DOHH2 (cell line): ENCODE data around the gene BRMS1L.

Experiments used
- H3F3A ChIP-seq: fragments of 200-600 bp; sonication (generic), shearing (Covaris generic); 2 replicates; pipeline ENCODE4 v1.6.0; 2016; ENCODE audit warnings: antibody characterized with exemption, mild to moderate bottlenecking; ENCODE audit not compliant: control insufficient read depth, insufficient read depth
- H3K27ac ChIP-seq: fragments of 200-600 bp; sonication (generic); 2 replicates; pipeline ENCODE4 v1.5.1; 2014; ENCODE audit warnings: low read depth, mild to moderate bottlenecking, low read length, moderate library complexity
- H3K27me3 ChIP-seq: fragments of 200-600 bp; sonication (generic); 2 replicates; pipeline ENCODE4 v1.6.1; 2014; ENCODE audit warnings: mild to moderate bottlenecking, low read length, mixed read lengths; ENCODE audit not compliant: control insufficient read depth
- H3K36me3 ChIP-seq: fragments of 200-600 bp; sonication (generic); 2 replicates; pipeline ENCODE4 v1.6.1; 2014; ENCODE audit warnings: mild to moderate bottlenecking, low read length, moderate library complexity, mixed read lengths; ENCODE audit not compliant: control insufficient read depth
- H3K4me1 ChIP-seq: fragments of 200-600 bp; sonication (generic); 2 replicates; pipeline ENCODE4 v1.6.1; 2014; ENCODE audit warnings: mild to moderate bottlenecking, low read length, mixed read lengths; ENCODE audit not compliant: control insufficient read depth
- H3K4me2 ChIP-seq: fragments of 200-600 bp; sonication (generic); 2 replicates; pipeline ENCODE4 v1.6.0; 2014; ENCODE audit warnings: mild to moderate bottlenecking, low read length, moderate library complexity
- H3K4me3 ChIP-seq: fragments of 200-600 bp; sonication (generic); 2 replicates; pipeline ENCODE4 v1.5.1; 2014; ENCODE audit warnings: mild to moderate bottlenecking, low read length, mixed read lengths
- H3K79me2 ChIP-seq: fragments of 200-600 bp; sonication (generic); 2 replicates; pipeline ENCODE4 v1.6.1; 2014; ENCODE audit warnings: mild to moderate bottlenecking, low read length, mixed read lengths; ENCODE audit not compliant: control insufficient read depth
- H3K9me2 ChIP-seq: fragments of 200-600 bp; sonication (generic); replicated peaks from 2 replicates; pipeline ENCODE4 v1.6.1; 2014; ENCODE audit warnings: mild to moderate bottlenecking, low read length, mixed read lengths; ENCODE audit not compliant: control insufficient read depth
- H3K9me3 ChIP-seq: fragments of 200-600 bp; sonication (generic); 2 replicates; pipeline ENCODE4 v1.6.1; 2014; ENCODE audit warnings: antibody characterized with exemption, low read length, mixed read lengths; ENCODE audit not compliant: control insufficient read depth, insufficient read depth
- H4K20me1 ChIP-seq: fragments of 200-600 bp; sonication (generic); 2 replicates; pipeline ENCODE4 v1.6.0; 2014; ENCODE audit warnings: low read depth, mild to moderate bottlenecking, antibody characterized with exemption, low read length, moderate library complexity; ENCODE audit not compliant: control insufficient read depth, insufficient read depth
- CTCF ChIP-seq: fragments of 200-600 bp; sonication (generic); IDR thresholded peaks from one replicate; pipeline ENCODE4 v1.5.1; 2014; ENCODE audit warnings: antibody characterized with exemption, mild to moderate bottlenecking, low read depth, low read length; ENCODE audit not compliant: poor library complexity, severe bottlenecking
- EZH2phosphoT487 ChIP-seq: fragments of 200-600 bp; sonication (generic); IDR thresholded peaks from 2 replicates; pipeline ENCODE4 v1.6.1; 2017; ENCODE audit warnings: borderline replicate concordance, mild to moderate bottlenecking, antibody characterized with exemption, low read length, moderate library complexity, mixed read lengths

BRMS1L gene

GRCh38 chr14:35858521-35859209 lies 32.5 kb downstream of the BRMS1L start:
- H3K9me3 ChIP-seq = no peaks in the 10 kb centered on the region
- no peaks in the 10 kb centered on the region; the same call in 1 of the 2 replicates for H3K79me2 ChIP-seq
- H3K4me1 ChIP-seq = peaks cover 34% of the 10 kb centered on the region
- no peaks in the 10 kb centered on the region for H3K27me3 ChIP-seq
- no peak overlapping the region for H3K4me3 ChIP-seq
- H3F3A ChIP-seq = peaks cover 12% of the 10 kb centered on the region
- no peaks in the 10 kb centered on the region for H4K20me1 ChIP-seq
- H3K9me2 ChIP-seq = no peaks in the 10 kb centered on the region
- H3K4me2 ChIP-seq = no peak overlapping the region
- no peak overlapping the region for H3K27ac ChIP-seq
- no peak for TF ChIP-seq CTCF
- TF ChIP-seq EZH2phosphoT487 = no peak
- peaks cover 19% of the 10 kb centered on the region for H3K36me3 ChIP-seq

- Histone ChIP-seq H3K36me3 (peaks cover 29% of the 10 kb centered on the region), H3K4me1 (peaks cover 10% of the 10 kb centered on the region), H3K9me3 (no peaks in the 10 kb centered on the region), H3K9me2 (no peaks in the 10 kb centered on the region), H3K4me3 (no peak overlapping the region), H3F3A (no peaks in the 10 kb centered on the region), H4K20me1 (no peaks in the 10 kb centered on the region), H3K27me3 (no peaks in the 10 kb centered on the region), H3K27ac (no peak overlapping the region), H3K79me2 (no peaks in the 10 kb centered on the region), H3K4me2 (no peak overlapping the region)
- TF ChIP-seq EZH2phosphoT487 = no peak
- TF ChIP-seq CTCF = no peak
These were observed 35.2 kb downstream of the BRMS1L start for GRCh38 chr14:35861204-35861868.

DNA sequence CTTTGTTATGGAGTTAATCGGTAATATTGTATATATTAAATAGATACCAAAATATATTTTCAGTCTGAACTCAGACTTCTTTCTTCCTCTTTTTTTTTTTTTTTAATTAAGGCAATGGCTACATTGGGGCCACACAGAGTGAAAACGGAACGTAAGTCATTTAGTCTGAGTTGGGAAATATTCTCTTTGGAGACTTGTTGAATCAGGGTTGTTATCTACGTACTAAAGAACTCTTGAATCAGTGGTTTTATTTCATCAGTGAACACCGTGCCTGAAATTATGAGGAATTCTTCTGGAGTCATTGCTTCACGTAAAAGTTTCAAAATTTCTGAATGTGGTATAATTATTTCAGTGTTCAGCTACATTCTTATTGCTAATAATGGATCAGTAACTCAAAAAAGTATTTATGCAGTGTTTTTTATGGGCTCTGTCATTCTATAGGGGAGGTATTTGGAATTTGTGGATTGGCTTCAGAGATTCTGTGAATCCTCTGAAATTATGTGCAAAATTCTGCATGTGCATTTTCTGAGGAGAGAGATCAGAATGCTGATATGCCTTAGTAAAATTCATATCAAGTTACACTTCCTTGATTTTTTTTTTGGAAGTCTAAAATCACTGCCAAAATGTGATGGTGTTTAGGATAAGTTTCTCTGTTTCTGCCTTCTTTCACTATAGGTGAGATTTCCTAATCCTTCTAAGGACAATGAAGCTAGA lies 39.6 kb downstream of the BRMS1L start:
- TF ChIP-seq CTCF (no peak), EZH2phosphoT487 (no peak)
- H3K27ac ChIP-seq = no peak overlapping the region
- no peaks in the 10 kb centered on the region for H3K9me2 ChIP-seq
- peaks cover 27% of the 10 kb centered on the region for H3K36me3 ChIP-seq
- H3F3A ChIP-seq = no peaks in the 10 kb centered on the region
- H4K20me1 ChIP-seq = no peaks in the 10 kb centered on the region
- no peaks in the 10 kb centered on the region for H3K79me2 ChIP-seq
- H3K27me3 ChIP-seq = no peaks in the 10 kb centered on the region
- peaks cover 4% of the 10 kb centered on the region; the same call in 1 of the 2 replicates for H3K4me1 ChIP-seq
- H3K4me2 ChIP-seq = no peak overlapping the region
- H3K9me3 ChIP-seq = no peaks in the 10 kb centered on the region
- H3K4me3 ChIP-seq = no peak overlapping the region
